Stimulated activated CD4-positive, alpha-beta T cell treated with anti-CD3 and anti-CD28 coated beads, TNF-alpha, amount 100 ng/mL, for 4 hours (primary cell): ENCODE measurements around the gene NSUN7.

Source experiments
- DNase-seq, 3 experiments: peaks; one replicate each; pipeline ENCODE4 v3.0.0-alpha.2; 2020; ENCODE audit warnings: low read depth in 3 of 3

The NSUN7 gene

DNA sequence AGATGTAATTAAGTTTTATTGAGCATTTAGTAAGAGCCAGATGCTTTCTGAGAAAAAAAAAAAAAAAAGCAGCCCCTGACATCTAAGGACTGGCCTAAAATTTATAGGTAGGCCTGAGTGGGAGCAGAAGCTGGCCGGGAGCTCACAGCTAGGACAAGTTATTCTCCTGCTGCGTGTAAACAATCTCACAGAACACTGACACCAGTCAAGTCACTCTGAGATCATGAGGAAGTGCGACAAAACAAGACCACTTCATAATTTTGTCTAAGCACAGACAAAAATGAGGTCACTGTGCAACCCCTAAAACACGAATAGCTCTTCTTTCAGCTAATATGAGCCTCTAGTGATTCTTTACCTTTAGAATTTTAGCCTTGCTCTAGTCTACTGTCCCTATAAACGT lies 15.3 kb upstream of the NSUN7 start:
- no peak for DNase-seq

DNA sequence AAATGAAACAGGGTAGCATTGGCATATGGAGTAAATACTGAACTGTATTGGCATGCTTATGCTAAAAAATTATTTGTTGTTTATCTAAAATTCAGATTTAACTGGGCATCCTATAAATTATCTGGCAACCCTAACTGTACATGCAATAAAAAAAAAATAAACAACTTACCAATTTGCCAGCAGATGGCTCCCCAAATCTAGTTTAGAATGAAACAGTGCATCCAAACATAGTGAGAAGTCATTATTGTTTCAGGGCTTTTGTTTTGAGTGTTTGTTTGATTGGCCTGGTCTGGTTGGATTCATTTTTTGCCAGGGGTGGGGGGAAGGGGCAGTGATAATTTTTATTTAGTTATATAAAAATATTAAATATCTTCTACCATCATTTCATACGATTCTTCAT lies 12.8 kb upstream of the NSUN7 start:
- DNase-seq, result no peak

DNA sequence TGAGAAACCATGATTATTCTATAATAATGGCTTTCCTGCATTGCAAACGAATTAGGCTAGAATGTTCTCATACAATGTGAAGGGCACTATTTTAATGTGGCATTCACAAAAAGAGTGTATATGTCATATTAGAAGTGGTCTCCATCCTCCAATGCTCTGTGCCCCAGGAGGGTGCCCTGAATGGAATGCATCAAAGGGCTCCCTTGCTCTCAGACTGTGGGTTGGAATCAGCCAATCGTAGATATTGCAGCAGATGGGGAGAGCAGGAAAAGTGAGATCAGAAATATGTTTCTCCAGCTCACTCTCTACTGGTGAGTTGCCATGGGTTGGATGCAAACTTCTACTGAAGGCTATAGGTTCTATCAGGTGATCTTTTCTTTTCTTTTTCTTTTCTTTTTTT lies 11.9 kb upstream of the NSUN7 start:
- no peak for DNase-seq

DNA sequence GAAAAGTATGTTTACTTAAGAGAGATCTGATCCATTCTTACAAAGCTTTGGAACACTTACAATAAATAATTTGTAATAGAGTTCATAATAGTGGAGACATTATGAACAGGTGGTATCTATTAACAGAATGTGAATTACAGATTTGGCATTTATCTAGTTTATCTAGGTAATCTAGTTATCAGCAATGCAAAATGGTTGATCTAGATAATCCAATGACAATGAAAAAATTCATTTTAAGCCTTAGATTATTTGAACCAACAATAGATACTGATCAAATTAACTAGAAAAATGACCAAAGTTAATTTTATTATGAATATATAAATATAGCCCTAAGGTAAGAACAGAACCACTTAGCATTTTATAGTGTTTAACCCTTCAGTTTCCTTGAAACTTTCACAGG lies 10.4 kb upstream of the NSUN7 start:
- DNase-seq, result no peak

DNA sequence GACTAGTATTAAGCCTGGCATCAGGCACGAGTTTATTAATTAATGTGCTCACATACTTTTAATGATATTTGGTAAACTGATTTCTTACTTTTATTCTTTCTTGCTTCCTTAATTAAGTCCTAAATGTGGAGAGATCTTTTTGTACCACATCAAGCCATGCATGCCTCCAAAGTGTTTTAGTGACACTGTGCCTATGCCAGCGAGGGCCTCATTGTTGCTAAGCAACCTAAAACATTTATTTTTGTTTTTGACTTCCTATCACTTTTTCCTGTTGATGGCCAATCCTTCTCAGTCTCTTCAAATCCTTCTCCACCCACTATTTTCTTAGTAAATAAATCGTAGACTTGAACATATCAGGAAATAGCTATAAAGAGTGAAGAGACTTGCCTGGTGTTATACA lies 5.5 kb upstream of the NSUN7 start:
- no peak for DNase-seq

DNA sequence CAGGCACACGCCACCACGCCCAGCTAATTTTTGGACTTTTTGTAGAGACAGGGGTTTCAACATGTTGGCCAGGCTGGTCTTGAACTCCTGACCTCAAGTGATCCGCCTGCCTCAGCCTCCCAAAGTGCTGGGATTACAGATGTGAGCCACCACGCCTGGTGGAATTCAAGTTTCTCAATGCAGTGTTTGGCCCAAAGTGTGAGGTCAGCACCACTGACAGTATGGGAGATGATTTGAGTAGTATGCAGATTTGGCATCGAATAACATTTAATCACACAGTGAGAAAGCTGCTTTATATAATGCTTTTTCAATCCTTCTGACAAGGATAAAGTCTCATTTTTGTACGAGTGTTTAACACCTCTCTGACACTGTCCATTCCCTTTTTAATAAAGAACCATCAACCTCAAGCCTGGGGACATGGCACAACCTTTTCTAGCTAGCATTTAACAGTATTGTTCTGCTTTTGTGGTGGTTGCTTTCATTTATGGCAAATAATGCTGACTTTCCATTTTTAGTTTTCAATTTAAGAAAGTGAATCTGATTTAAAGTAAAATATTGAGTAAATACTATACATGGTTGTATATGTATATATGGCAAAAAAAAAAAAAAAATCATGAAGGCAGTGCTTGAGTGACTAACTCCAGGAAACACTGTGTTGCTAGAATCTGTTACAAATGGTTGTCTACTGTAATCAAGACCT lies 4.3 kb upstream of the NSUN7 start:
- no peak for DNase-seq

DNA sequence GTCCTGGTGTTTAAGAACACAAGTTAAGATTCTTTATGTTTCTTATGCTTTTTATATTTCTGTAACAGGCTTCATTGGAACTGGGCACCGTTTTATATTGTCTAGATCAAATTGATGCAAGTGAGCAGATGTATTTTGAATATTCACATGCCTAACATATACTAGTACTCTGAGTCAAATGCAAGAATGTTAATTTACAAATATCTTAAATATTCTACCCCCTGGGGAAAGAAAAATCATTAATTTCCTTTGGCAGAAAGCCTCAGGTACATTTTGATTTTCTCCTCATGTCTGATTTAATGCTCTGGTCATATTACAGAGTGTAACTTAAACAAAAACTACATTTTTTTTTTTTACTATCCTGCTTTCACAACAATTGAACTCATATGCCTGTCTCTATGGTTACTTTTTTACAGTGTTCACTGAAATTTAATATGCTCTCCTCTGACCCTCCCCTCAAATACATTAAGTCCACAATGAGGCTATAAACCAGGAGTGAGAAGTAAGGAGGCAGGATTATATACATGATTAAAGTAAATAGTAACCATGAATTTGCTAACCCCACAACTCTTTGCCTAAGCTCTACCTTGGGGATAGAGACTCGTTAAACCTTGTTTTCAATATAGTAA lies 2.4 kb upstream of the NSUN7 start:
- no peak for DNase-seq

DNA sequence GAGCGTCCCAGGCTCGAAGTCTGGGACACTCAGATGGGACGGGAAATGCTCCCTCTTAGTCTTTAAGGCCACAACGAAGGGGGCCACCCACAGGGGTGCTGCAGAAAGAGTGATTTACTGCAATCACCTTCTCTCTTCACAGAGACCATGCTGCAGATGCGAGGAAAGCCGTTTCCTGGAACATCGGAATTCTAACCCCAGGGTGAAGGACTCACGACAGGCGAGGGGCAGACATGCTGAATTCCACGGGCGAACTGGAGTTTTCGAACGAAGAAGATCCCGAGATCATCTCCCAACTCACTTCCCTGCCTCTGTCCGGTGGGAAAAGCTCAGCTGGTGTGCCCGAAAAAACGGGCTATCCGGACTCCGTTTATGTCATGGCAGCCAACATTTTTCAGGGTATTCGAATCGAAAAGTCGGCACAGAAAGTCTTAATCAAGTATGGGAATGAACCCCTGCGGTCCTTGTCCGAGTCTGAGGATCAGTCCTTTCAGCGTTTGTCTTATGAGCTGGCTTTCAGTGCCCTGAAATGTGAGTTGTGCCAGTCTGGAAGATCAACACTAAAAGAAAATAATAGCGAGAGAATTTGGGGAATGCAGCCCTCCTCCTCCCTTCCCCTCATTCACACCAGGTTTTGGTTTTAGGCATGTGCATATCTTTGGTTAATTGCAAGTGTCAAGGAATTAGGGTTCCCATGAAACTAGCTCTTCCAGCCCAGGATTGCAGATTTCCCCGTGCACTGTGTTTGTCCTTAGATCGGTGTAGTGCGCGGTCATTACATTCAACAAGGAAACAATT lies 905 bp downstream of the NSUN7 start:
- DNase-seq, result no peak

DNA sequence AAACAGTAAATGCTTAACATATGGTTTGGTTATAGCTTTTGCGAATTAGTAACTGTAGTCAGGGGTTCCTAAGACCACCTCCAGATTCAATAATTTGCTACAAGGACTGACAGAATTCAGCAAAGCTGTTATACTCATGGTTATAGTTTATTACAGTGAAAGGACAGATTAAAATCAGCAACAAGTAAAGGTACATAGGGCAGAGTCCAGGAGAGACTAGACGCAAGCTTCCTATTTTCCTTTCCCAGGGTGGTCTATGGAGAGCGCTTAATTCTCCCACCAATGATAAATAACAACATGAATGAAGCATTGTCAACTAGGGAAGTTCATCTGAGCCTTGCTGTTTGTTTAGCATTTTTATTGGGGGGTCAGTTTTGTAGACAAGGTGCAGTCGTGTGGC lies 5.9 kb downstream of the NSUN7 start:
- no peak for DNase-seq

DNA sequence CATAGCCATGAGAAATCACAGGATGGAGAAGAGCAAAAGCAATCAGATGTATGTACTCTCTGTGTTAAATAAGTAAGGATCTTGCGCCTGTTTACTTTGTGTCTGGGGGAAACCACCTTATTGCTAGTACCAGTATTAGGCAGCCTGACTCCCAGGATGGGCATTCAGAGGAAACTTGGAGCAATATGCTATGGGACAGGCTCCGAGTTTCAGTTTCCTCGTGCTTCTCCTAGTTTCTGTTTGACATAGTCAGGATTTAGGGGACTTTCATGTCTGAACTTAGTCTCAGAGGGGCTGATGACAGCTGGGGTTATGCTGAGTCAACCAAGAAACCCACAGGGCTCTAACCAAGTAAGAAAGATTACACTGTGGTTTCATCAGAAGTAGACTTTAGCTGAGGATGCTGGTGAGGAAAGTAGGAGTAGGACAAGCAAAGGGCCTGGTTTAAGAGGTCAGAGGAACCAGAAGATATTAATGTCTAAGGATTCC lies 13.5 kb downstream of the NSUN7 start:
- DNase-seq, result no peak

DNA sequence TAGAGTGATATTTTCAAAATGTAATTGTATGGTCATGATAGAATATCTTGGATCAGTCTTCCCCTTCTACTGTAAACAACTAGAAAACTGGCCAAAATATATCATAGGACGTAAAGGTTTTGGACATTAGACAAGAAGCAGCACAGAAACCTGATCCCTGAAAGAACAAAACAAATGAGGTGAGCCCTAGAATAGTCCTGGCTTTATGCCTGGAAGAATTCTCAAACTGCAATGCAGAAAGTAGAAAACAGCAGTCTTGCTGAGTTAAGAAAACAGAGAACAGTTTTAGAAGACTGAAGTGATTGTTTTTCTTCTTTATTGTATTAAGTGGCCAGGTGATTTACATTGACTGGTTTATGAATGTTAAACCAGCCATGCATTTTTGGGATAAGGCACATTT lies 19.5 kb downstream of the NSUN7 start:
- no peak for DNase-seq

DNA sequence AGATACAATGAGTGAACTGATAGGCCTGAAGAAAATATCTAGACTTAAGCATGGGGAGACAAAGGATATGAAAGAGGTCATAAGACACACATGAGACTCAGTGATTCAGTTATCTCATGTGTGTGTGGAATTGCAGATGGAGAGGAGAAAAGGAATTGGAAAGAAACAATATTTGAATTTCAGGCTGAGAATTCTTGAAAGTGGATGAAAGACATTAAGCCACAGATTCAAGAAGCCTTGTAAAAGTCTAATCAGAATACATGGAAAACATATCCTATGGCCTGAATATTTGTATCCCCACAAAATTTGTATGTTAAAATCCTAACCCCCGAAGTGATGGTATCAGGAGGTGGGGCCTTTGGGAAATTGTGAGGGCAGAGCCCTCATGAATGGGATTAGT lies 28.3 kb downstream of the NSUN7 start:
- DNase-seq, result no peak

DNA sequence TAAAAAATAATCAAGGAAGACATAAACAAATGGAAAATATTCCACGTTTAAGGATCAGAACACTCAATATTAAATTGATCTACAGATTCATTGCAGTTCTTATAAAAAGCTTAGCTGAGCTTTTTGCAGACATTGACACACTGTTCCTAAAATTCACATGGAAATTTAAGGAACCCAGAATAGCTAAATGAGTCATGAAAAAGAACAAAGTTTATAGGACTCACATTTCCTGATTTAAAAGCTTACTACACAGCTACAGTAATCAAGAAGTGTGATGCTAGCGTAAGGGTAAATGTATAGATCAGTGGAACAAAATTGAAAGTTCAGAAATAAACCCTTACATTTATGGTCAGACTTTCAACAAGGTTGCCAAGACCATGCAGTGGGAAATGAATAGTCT lies 33.1 kb downstream of the NSUN7 start:
- no peak for DNase-seq

DNA sequence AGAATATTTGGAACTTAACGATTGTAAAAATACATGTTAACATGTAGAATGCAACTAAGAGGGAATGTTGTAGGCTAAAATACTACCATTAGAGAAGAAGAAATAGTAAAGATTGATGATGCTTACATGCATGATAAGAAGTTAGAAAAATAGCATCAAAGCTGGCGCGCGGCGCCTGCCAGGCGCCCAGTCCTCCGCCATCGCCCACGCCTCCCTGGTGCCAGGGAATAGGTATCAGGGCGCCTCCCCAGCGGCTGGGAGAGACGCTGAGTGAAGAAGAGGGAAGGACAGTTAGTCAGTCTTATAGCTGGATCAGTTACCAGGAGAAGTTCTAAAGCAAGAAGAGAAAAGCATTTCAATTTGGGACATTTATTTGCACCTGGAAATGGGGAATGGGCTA lies 36.0 kb downstream of the NSUN7 start:
- DNase-seq, result no peak

DNA sequence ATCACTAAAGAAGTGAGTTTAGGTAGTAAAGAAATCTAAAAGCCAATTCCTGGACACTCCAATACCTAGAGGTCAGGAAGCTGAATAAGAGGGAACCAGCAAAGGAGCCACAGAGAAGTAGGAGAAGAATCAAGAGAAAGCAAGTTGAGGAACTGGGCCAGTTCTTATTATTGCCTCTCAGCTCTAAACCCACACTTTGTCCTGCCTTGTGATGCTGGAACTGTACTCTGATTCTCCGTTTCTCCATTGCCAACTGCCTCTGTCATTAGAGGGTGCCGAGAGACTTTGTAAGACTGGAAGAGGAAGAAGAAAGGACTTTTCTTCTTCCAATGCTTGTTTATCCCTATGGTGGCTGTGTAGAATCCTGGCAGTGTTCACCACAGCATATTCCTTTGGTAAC lies 38.6 kb downstream of the NSUN7 start:
- no peak for DNase-seq

DNA sequence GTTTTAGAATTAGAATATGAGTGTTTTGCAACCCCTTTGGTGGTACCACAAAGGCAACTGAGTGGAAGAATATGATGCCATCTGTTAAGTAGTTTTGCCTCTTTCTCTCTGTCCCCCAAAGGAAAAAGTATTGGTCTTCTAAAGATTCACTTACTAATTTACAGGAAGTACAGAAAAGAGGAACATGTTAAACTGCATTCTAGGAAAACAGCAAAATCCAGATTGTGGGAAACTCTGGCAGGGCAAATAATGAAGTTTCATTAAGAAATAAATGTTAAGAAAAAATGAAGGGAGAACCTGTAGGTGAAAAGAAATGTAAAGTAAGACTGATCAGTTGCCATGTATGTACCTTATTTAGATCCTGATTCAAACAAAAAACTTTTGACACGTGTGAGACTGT lies 39.3 kb downstream of the NSUN7 start:
- no peak for DNase-seq

DNA sequence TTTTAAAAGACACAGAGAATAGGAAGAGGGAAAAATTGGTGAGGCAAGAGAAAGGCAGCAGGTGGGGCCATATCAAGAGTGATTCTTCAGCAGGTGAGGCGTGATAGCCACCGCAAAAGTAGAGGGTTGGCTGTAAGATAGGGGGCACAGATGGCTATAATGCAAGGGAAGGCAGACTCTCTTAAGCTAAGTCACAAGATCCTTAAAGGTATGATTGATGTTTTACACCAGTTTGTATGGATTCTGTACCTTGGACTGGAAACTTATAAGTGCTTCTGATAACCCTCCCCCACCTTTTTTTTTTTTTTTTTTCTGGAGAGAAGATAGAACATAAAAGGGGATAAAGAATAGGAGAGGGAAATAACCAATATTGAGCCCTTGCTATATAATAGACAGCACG lies 40.0 kb downstream of the NSUN7 start:
- no peak for DNase-seq

DNA sequence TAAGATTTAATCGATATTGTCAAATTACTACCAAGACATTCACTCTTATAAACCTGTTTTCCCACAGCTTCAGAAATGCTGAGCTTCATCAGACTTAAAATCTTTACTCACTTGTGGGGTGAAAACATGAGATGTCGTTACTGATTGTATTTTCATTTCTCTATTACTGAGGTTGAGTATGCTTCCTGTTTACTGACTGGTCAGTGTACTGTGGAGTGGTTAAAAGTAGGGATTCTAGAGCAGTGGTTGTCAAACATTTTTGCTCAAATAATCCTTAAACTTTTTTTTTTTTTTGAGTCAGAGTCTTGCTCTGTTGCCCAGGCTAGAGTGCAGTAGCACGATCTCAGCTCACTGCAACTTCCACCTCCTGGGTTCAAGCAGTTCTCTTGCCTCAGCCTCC lies 50.3 kb downstream of the NSUN7 start:
- no peak for DNase-seq

DNA sequence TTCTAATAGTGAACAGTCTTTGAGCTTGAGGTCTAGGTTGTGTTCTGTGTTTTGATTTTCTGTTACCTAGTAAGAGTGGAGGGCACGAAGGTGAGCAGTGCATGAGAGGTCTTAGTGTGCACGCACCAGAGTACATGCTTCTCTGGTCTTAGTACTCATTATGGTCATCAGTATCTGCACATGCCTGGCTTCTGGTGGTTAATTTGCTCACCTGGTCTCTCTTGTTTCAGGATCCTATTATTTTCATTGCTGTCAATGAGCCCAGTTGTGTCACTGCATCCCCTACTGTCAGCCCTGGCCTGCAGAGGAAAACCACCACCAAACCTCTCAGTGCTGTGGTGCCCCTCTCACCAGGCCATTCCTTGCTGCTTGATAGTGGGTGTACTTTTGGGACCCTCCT lies 54.8 kb downstream of the NSUN7 start:
- DNase-seq, result no peak

DNA sequence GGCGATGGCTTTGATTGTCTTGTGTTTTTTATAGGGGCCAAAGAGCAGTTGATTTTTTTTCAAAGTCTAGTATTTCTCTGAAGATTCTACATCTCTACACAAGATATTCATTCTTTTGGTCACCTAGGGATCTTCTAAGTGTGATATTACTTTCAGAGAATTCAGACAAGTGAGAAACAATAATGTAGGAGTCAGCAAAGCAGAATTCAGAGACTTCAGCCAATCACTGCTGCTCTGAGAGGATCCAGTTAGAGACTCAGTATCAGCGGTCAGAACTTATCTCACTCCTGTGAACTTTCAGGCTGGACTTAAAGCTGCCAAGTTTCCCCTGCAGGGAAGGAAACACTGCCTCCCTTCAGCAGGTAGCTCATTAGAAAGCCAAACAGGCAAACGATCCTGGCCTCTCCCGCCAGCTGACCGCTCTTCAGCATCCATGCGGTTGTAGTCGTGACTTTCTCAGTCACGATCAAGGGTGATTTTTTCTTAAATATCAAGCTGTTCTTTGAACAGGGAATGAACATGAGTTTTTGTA lies 59.2 kb downstream of the NSUN7 start:
- DNase-seq, result no peak

DNA sequence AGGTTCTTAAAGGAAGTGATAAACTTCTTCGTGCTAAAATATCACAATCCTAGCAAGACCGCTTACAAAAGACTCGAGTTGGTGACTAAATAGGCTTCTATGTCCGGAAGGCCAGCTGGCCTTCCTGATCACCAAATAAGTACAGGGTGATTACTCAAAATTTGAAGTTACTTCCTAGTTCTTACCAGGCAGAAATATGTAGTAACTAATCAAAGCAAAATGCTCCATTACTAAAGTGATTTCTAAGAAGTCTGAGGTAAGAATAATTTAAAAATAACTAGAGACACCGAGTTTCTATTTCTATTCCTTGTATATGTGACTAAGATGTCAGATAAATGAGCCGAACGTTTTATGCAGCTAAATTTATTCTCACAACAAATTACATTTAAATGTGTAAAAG lies 62.2 kb downstream of the NSUN7 start:
- DNase-seq, result no peak

DNA sequence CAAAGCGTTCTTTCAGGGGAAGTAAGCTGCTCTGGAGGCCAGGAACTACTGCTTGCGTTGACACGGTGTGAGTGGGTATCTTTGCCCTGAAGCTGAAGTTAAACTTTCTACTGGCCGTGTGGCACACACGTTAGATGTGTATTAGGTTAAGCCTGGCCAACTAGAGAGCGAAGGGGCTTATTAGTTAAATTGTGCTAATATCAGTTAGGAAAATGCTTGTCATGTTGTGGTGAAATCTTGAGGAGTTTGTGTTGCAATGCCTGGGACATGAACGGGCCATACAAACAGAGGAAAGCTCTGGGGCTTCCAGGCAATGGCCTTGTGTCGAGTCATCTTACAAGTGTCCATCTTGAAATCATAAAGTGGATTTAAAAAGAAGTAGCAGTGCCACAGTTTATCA lies 62.6 kb downstream of the NSUN7 start:
- no peak for DNase-seq

DNA sequence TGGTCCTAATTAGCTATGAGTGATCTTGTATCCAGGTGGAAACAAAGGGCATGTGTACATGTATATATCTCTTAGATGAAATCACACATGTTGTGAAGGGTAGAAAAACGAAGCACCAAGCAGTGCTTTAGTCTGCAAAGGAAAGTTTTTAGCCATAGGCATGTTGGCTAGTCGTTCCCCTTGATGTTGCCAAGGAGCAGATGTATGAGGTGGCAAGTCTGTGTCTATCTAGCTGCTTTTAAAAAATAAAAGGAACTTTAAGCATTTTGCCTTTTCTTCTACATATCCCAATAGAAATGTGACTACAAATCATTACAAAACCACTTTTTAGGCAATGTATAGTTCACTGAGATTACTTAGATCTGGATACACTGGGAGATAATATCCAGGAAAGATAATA lies 63.1 kb downstream of the NSUN7 start:
- DNase-seq, result no peak
